Tibial nerve (tissue), 4 donors: ENCODE data around the gene MRPS2.

Experiments
- EP300 ChIP-seq, 2 donors: sonication (generic); formaldehyde crosslinking; IDR thresholded peaks; one replicate each; pipeline ENCODE4 v1.6.1; 2017; ENCODE audit warnings: antibody characterized with exemption in 2 of 2, mild to moderate bottlenecking in 1 of 2
- POLR2A ChIP-seq, 2 donors: fragments of 450-650 bp; IDR thresholded peaks; one replicate each; pipeline ENCODE4 v1.6.1; 2017; ENCODE audit warnings: antibody characterized with exemption in 2 of 2, mild to moderate bottlenecking in 2 of 2, moderate library complexity in 2 of 2
- TF ChIP-seq, protein P1 (sequence below), 5 experiments: fragments of 200-600 bp in 3 of 5; fragments of 450-650 bp in 2 of 5; sonication (generic) in 3 of 5; IDR thresholded peaks; one replicate each; pipeline ENCODE4 v1.5.1; 2016 to 2019; ENCODE audit warnings: antibody characterized with exemption in 5 of 5, mild to moderate bottlenecking in 3 of 5, moderate library complexity in 2 of 5

DNA sequence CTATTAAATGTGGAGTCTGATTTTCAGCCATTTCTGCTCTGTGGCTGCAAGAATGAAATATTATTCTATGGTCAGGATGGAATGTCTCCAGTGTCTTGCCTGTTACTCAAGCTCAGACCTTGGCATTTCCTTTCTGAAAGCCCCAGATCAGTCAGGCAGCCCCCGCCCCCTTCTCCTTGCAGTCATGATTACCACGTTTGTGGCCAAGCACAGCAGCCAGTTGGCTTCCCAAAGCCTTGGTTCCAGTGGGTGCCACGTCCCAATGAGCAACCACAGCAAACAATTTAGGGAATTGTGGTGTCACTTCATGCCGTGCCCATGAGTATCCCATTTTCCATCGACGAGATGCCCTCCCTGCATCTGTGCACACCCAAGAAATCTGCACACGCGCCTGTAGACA, 35.7 kb downstream of the MRPS2 start:
- TF ChIP-seq, protein P1, sequence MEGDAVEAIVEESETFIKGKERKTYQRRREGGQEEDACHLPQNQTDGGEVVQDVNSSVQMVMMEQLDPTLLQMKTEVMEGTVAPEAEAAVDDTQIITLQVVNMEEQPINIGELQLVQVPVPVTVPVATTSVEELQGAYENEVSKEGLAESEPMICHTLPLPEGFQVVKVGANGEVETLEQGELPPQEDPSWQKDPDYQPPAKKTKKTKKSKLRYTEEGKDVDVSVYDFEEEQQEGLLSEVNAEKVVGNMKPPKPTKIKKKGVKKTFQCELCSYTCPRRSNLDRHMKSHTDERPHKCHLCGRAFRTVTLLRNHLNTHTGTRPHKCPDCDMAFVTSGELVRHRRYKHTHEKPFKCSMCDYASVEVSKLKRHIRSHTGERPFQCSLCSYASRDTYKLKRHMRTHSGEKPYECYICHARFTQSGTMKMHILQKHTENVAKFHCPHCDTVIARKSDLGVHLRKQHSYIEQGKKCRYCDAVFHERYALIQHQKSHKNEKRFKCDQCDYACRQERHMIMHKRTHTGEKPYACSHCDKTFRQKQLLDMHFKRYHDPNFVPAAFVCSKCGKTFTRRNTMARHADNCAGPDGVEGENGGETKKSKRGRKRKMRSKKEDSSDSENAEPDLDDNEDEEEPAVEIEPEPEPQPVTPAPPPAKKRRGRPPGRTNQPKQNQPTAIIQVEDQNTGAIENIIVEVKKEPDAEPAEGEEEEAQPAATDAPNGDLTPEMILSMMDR (IDR thresholded peaks at IDR 0.05), result no peak
- no peak for TF ChIP-seq POLR2A (IDR thresholded peaks at IDR 0.05)
- TF ChIP-seq EP300 (IDR thresholded peaks at IDR 0.05), result no peak
